Measurements from ENCODE around the gene F2RL2.

DNA sequence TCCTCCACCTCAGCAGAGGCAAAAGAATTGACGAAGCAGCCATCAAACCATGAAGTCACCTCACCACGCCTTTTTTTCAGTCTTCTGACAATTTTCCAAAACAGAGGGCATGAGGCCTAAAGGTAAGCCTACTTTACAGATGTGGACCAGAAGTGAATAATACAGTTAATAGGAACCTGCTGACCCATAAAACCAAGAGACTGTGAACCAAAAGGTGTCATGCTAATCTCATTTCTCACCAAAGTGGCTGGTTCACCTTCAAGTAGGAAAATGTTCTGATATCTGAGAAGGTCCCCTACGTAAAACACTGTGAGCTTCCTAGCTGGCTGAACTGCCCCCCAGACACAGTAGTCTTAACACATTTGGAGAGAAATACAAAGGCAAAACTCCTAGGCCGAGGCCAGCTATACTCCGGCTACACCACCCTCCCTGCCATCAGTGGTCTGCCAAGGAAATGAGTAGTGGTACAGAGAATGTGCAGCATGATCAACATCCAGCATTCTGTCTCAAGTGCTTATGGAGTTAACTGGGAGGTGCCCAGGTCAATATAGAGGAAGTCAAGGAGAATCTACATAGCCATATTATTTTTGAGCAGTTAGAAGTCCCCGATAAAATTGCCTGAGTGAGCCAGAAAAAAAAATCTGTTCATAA lies 19.3 kb upstream of the F2RL2 start:
- TF ChIP-seq, protein P1, sequence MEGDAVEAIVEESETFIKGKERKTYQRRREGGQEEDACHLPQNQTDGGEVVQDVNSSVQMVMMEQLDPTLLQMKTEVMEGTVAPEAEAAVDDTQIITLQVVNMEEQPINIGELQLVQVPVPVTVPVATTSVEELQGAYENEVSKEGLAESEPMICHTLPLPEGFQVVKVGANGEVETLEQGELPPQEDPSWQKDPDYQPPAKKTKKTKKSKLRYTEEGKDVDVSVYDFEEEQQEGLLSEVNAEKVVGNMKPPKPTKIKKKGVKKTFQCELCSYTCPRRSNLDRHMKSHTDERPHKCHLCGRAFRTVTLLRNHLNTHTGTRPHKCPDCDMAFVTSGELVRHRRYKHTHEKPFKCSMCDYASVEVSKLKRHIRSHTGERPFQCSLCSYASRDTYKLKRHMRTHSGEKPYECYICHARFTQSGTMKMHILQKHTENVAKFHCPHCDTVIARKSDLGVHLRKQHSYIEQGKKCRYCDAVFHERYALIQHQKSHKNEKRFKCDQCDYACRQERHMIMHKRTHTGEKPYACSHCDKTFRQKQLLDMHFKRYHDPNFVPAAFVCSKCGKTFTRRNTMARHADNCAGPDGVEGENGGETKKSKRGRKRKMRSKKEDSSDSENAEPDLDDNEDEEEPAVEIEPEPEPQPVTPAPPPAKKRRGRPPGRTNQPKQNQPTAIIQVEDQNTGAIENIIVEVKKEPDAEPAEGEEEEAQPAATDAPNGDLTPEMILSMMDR (IDR thresholded peaks at IDR 0.05), result no peak
- no peak for TF ChIP-seq EZH2 (IDR thresholded peaks at IDR 0.05; ENCODE audit: borderline replicate concordance, insufficient read depth, low read depth, low read length, poor library complexity, severe bottlenecking)

Data from B cell (primary cell).